Psoas muscle (tissue), 8 donors: ENCODE results near the gene A4GNT. TPM values are rescaled to one million over a fixed set of nuclear protein-coding genes. Genes with fewer than 3 reads are reported as not detected.

Experiments used
- ATAC-seq, 4 donors: fragments of 200-7000 bp; cut with Tn5 transposase; one replicate each; pipeline ENCODE4 v1.9.1; 2020; ENCODE audit warnings: moderate library complexity in 3 of 4, mild to moderate bottlenecking in 2 of 4
- DNase-seq, 2 donors: peaks; one replicate each; pipeline ENCODE4 v3.0.0-alpha.2; 2020
- H3K27ac ChIP-seq: fragments of 200-600 bp; one replicate; pipeline ENCODE4 v1.8.0; 2022
- H3K27me3 ChIP-seq, 3 donors: fragments of 200-600 bp in 1 of 3; one replicate each; pipeline versions ENCODE4 v1.6.1 to v1.8.0; 2013 to 2022; ENCODE audit warnings: low read length in 2 of 3, mild to moderate bottlenecking in 2 of 3, moderate library complexity in 1 of 3; ENCODE audit not compliant: insufficient read depth in 3 of 3
- H3K36me3 ChIP-seq, 2 donors: fragments of 200-600 bp in 1 of 2; one replicate each; pipeline versions ENCODE4 v1.6.1 to v1.8.0; 2013 to 2022; ENCODE audit warnings: low read depth in 1 of 2, mild to moderate bottlenecking in 1 of 2, moderate library complexity in 1 of 2; ENCODE audit not compliant: insufficient read depth in 1 of 2
- H3K4me1 ChIP-seq: fragments of 200-600 bp; one replicate; pipeline ENCODE4 v1.8.0; 2022
- H3K4me3 ChIP-seq: fragments of 200-600 bp; one replicate; pipeline ENCODE4 v1.8.0; 2022; ENCODE audit warnings: mild to moderate bottlenecking
- H3K9me3 ChIP-seq: fragments of 200-600 bp; one replicate; pipeline ENCODE4 v1.8.0; 2022
- CTCF ChIP-seq: fragments of 200-600 bp; IDR thresholded peaks from one replicate; pipeline ENCODE4 v1.8.0; 2022; ENCODE audit warnings: antibody characterized with exemption
- WGBS, 3 donors: extraction: QIAGEN DNeasy Blood & Tissue Kit; methylation state at CpG; one replicate each; pipeline versions ENCODE4 v1.1.6 to v1.1.7; 2013; 5-methylcytosine and 5-hydroxymethylcytosine counted together
- intact Hi-C, 2 donors: fragments of 100-400 bp; cut with DNase I; formaldehyde crosslinking; loops; one replicate each; pipeline versions ENCODE4 v1.11.0 to v1.14.2; 2022
- polyA plus RNA-seq, 3 donors: library from polyadenylated mRNA; stranded (reverse); fragments of 200-250 nt; gene quantifications; one replicate each; pipeline ENCODE4 v1.2.3, GENCODE V29; 2013
- total RNA-seq, 4 donors: library from RNA; stranded (reverse); fragmentation: NEBNext Ultra II Directional in 2 of 4; extraction: Animal tissue kit (Norgen Biotek cat#: 25700) in 2 of 4; gene quantifications; one replicate each; pipeline versions ENCODE4 v1.2.1 to v1.2.4, GENCODE V29; 2021 to 2023
- donor health status: healthy with polysubstance abuse.
- donor health status: DM: no; HTN: no; CAD: no; lungs with moderate emphysema.
- donor health status: Bipolar disorder and iron deficiency.
- donor health status: healthy.
- donor health status: DM: yes; HTN: yes; CAD: no.
- donor health status: DM: no; HTN: no; CAD: no.
- donor health status: DM: no; HTN: no; CAD: no.
- donor health status: DM: yes; HTN: yes; CAD: no.

A4GNT gene
- total and polyA plus RNA-seq, 7 donors: not detected

DNA sequence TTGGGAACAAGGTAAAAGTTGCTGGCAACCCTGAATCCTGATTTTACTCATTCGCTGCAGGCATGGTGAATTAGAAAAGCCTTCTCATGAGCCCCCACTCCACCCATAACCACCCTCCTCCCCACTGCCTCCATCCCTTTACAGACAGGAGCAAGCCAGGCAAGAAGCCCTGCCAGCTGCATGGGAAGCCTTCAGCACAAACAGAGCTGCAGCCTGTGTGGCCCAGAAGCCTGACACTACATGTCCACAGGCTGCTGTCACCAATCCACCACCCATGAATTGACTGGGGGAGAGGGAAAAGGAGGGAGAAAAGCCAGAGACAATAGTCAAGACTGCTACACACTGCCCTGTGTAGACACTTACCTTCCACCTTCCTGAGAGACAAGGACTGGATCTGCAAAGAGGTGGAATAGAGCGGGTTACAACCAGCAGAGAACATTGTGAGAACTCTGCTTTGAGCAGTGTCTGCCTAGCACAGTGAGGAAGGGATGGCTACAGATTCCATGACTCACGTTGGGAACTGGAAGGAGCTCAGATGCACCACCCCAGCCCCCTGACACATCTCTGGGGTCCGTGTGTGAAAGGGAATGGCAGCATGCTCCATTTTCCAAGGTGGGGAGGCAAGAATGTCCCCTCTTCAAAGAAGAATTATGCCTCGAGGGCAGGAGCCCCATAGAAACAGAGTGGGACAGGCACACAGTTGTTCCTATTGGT, 50.7 kb downstream of the A4GNT start:
- 66 to 81% (median 75%) methylated on average over 5 of the region's 5 CpGs for WGBS, 3 donors
- TF ChIP-seq CTCF: no peak
- no peak overlapping the region for H3K4me3 ChIP-seq
- peaks cover 0 to 47% of the 10 kb centered on the region in 2 donors for H3K36me3 ChIP-seq
- no peaks in the 10 kb centered on the region for H3K27me3 ChIP-seq
- no peak for DNase-seq
- no peak for ATAC-seq
- H3K9me3 ChIP-seq: no peaks in the 10 kb centered on the region
- H3K27ac ChIP-seq: no peak overlapping the region
- H3K4me1 ChIP-seq: no peaks in the 10 kb centered on the region
- intact Hi-C loops: no loop called here

DNA sequence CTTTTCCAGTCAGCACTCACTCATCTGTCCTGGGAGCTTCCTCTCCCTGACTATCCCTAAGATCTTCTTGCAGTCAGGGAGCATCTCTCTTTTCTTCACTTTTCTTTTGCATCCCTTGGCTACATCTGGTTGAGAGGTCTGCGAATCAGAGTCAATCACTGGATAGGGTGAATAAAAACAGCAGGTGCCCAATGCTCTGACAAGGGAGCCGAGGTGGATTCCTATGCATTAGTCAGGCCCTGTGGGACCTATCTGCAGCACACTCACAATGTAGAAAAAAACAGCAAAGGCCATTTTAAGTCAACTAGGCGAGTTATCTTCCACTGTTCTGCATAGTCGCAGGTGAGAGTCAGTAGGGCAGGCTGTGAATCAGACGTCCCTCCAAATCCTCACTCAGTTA, 52.3 kb downstream of the A4GNT start:
- Histone ChIP-seq H3K27me3 (no peaks in the 10 kb centered on the region), H3K27ac (no peak overlapping the region), H3K9me3 (no peaks in the 10 kb centered on the region), H3K36me3 (peaks cover 0 to 43% of the 10 kb centered on the region in 2 donors), H3K4me3 (no peak overlapping the region), H3K4me1 (no peaks in the 10 kb centered on the region)
- no peak for ATAC-seq
- TF ChIP-seq CTCF: no peak
- intact Hi-C loops: no loop called here
- no peak for DNase-seq
- 81 to 84% (median 82%) methylated on average over 5 of the region's 5 CpGs for WGBS, 3 donors

- H3K4me3 ChIP-seq: no peak overlapping the region
- DNase-seq (no peak), ATAC-seq (no peak)
- H3K4me1 ChIP-seq: no peaks in the 10 kb centered on the region
- H3K36me3 ChIP-seq: peaks cover 0 to 34% of the 10 kb centered on the region in 2 donors
- no peak overlapping the region for H3K27ac ChIP-seq
- intact Hi-C loops: no loop called here
- H3K27me3 ChIP-seq: no peaks in the 10 kb centered on the region
- TF ChIP-seq CTCF: no peak
- no peaks in the 10 kb centered on the region for H3K9me3 ChIP-seq
- 0% methylated on average over 1 of the region's 1 CpG for WGBS, 3 donors
These were observed 53.3 kb downstream of the A4GNT start for GRCh38 chr3:138078901-138079344.

GRCh38 chr3:138078096-138078495, 54.1 kb downstream of the A4GNT start:
- WGBS, 3 donors: 88 to 92% (median 91%) methylated on average over 4 of the region's 4 CpGs
- Histone ChIP-seq H3K4me1 (no peaks in the 10 kb centered on the region), H3K36me3 (peaks cover 0 to 26% of the 10 kb centered on the region in 2 donors), H3K27ac (no peak overlapping the region), H3K4me3 (no peak overlapping the region), H3K9me3 (no peaks in the 10 kb centered on the region), H3K27me3 (no peaks in the 10 kb centered on the region)
- ATAC-seq (no peak), DNase-seq (no peak)
- TF ChIP-seq CTCF: no peak
- intact Hi-C loops: no loop called here

Other genes starting within 250 kb of the A4GNT start
- gene CLDN18, start 122.2 kb downstream of the A4GNT start, total RNA-seq: not detected
- gene CLDN18, start 122.2 kb downstream of the A4GNT start, polyA plus RNA-seq: under 1 TPM in 1 of 3 donors, not detected in 2; 0.03 TPM
- 1 to 10 TPM; 1.0 to 3.0 (median 1.5) TPM for gene DZIP1L, start 16.8 kb downstream of the A4GNT start, total RNA-seq
- gene DZIP1L, start 16.8 kb downstream of the A4GNT start, polyA plus RNA-seq: under 1 TPM; 0.22 to 0.73 (median 0.53) TPM
- 1 to 10 TPM; 4.3 to 8.1 (median 5.9) TPM for gene DBR1, start 42.5 kb upstream of the A4GNT start, total RNA-seq
- gene DBR1, start 42.5 kb upstream of the A4GNT start, polyA plus RNA-seq: 10 to 100 TPM in 1 of 3 donors, 1 to 10 TPM in 2; 5.6 to 13.6 (median 9.6) TPM
- gene ARMC8, start 54.9 kb upstream of the A4GNT start, total RNA-seq: 10 to 100 TPM; 40.1 to 92.1 (median 60.3) TPM
- 10 to 100 TPM; 25.4 to 38.7 (median 27.5) TPM for gene ARMC8, start 54.9 kb upstream of the A4GNT start, polyA plus RNA-seq
- gene NME9, start 197.5 kb upstream of the A4GNT start, total RNA-seq: 1 to 10 TPM; 1.4 to 3.1 (median 1.7) TPM
- gene NME9, start 197.5 kb upstream of the A4GNT start, polyA plus RNA-seq: under 1 TPM; 0.04 to 0.80 (median 0.68) TPM
- gene MRAS, start 216.2 kb upstream of the A4GNT start, total RNA-seq: 100 to 1,000 TPM; 107 to 166 (median 123) TPM
- gene MRAS, start 216.2 kb upstream of the A4GNT start, polyA plus RNA-seq: 10 to 100 TPM; 43.8 to 88.9 (median 62.7) TPM